GM10847 (cell line): ENCODE results near the gene CA10.

Source experiments
- POLR2A ChIP-seq: IDR thresholded peaks from 2 replicates; pipeline ENCODE4 v1.6.1; 2011; ENCODE audit not compliant: insufficient read length; ENCODE audit errors: extremely low read depth

CA10 gene

DNA sequence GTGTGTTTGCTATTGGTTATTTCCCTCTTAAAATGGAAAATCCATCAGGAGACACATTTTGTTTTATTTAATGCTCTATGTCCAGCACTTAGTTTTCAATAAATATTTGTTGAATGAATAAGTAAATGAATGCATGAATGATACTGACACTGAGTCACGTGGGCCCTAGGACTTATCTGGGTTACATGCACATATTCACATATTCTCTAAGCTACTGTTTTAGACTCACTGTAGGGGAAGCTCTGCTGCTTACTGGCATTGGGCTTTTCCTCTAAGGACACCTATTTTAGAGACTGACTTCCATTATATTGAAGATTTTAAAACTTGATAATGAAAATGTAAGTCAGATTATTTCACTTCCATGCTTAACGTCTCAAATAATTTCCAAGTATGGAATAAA is 571.0 kb downstream of the CA10 start:
- no peak for TF ChIP-seq POLR2A

GRCh38 chr17:51585514-51586104 is 572.9 kb downstream of the CA10 start:
- no peak for TF ChIP-seq POLR2A

GRCh38 chr17:51580869-51581268 is 577.6 kb downstream of the CA10 start:
- TF ChIP-seq POLR2A, result no peak
